GM12801 (cell line): ENCODE measurements around the gene RRP15.

Experiments
- CTCF ChIP-seq: IDR thresholded peaks from one replicate; pipeline ENCODE4 v1.5.1; 2011; ENCODE audit warnings: control low read depth; ENCODE audit not compliant: insufficient read length; ENCODE audit errors: extremely low read depth

The RRP15 gene

GRCh38 chr1:218352075-218352438 is 67.0 kb downstream of the RRP15 start:
- TF ChIP-seq CTCF, result no peak

GRCh38 chr1:218353656-218354055 is 68.6 kb downstream of the RRP15 start:
- no peak for TF ChIP-seq CTCF

GRCh38 chr1:218355278-218355677 is 70.2 kb downstream of the RRP15 start:
- TF ChIP-seq CTCF, result no peak

- TF ChIP-seq CTCF, result no peak
These were observed 72.3 kb downstream of the RRP15 start for GRCh38 chr1:218357211-218357892.

- TF ChIP-seq CTCF, result no peak
These were observed 72.8 kb downstream of the RRP15 start for GRCh38 chr1:218357893-218358232.

- TF ChIP-seq CTCF, result no peak
These were observed 76.4 kb downstream of the RRP15 start for GRCh38 chr1:218361298-218362065.

- no peak for TF ChIP-seq CTCF
These were observed 77.5 kb downstream of the RRP15 start for GRCh38 chr1:218362418-218363076.
